ENCODE results near the gene EFNB1. TPM values are rescaled to one million over a fixed set of nuclear protein-coding genes. Genes with fewer than 3 reads are reported as not detected.

Gene EFNB1
- total RNA-seq, 1 donor from 2014 or later = 44.1 TPM

- no peak overlapping the region for H3K4me3 ChIP-seq (ENCODE audit: low read depth, low read length)
- DNase-seq (ENCODE audit: low read depth) = no peak
- TF ChIP-seq CTCF (conservative IDR thresholded peaks at IDR 0.05; ENCODE audit: low read depth, low read length) = no peak
These were observed 5.2 kb upstream of the EFNB1 start for GRCh38 chrX:68823413-68824151.

DNA sequence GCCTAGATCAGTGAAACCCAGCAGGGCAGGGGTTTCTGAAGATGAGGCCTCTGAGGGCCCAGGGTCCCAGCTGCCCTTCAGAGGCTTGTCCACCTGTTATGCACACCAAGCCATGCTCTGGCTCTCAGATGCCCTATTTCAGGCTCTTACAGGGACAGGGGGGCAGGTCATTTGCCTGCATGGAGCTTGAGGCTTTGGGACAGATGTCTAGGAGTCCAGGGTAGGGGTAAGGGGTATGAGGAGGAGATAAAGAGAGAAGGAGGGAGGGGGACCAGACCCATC is 4.7 kb upstream of the EFNB1 start:
- no peak for TF ChIP-seq CTCF (conservative IDR thresholded peaks at IDR 0.05; ENCODE audit: low read depth, low read length)
- no peak overlapping the region for H3K4me3 ChIP-seq (ENCODE audit: low read depth, low read length)
- DNase-seq (ENCODE audit: low read depth) = no peak

DNA sequence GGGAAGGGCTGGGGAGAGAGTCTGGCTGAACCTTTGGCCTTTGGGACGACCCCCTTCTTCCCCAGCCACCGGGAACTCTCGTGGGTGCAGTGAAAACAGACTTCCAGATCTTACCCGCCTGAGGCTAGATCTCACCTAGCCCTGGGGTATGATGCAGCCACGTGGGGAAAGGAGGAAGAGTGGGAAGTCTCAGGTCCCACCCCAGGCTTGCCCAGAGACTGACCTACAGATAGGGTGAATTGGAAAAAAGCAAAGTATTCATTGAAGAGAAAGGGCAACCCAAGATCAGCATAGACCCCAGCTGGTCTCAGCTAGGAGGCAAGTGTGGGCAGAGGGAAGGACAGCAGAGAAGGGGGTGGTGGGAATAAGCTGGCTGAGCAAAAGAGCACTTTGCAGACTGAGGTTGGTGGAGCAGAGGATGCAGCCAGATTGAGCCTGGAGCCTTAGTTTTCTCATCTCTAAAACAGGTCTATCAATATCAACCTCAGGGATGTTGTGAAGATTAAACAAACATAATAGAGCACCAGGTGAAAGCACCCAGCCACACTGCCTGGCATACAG is 4.2 kb upstream of the EFNB1 start:
- DNase-seq (ENCODE audit: low read depth) = no peak
- TF ChIP-seq CTCF (conservative IDR thresholded peaks at IDR 0.05; ENCODE audit: low read depth, low read length) = no peak
- no peak overlapping the region for H3K4me3 ChIP-seq (ENCODE audit: low read depth, low read length)

DNA sequence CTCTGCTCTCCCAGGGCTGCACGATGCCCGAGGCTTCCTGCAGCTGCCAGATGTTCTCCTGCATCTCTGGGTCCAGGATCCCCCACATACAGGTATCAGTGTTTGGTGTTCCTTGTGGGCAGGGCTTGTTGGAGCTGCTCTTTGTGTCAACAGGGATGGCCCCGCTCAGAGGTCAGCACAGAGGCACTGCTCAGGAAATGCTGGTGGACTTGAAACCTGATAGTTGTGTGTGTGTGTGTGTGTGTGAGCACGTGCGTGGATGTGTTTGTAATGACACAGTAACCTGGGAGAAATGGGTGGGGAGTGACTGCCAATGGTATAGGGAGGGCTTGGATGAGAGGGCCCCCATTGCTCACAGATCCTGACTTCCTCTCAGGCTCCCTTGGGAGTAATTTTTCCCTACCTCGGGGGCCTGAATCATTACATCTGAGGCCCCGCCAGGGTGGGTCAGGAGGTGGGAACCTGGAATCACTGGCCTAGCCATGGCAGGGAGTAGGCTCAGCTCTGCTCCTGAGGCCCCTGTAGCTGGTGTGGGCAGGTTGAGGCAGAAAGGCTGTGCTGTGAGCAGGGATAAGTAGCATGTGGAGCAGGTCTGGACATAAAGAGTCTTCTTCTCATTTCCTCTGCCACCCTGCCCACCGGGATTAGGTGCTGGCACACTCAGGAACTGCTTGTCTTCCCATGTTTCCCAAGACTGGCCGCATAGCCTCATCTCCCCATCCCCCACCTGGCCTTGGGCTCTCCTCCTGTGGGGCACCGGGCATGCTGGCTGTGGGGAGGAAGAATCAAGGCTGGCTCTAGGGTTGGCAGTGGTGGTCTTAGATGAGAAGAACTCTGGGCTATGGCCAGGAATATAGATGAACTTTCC is 2.5 kb upstream of the EFNB1 start:
- DNase-seq (ENCODE audit: low read depth) = no peak
- TF ChIP-seq CTCF (conservative IDR thresholded peaks at IDR 0.05; ENCODE audit: low read depth, low read length) = no peak
- H3K4me3 ChIP-seq (ENCODE audit: low read depth, low read length) = no peak overlapping the region

DNA sequence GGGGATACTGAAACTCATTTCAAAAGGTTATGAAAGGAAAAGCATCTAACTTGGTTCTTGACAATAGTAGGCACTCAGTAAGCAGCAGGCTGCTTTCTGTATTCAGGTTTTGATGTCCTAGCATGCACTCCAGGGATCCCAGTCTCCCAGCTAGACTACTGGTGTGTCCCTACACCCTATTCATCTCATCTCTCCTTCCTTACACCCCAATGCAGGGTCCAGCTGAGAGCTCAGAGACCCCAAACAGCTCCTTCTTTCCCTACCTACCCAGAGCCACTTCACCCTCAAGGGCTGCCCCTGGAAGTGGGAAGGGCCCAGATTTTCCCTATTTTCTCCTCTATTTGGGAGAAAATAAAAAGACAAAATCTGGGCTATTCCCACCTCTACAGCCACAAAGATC is 1.6 kb upstream of the EFNB1 start:
- TF ChIP-seq CTCF (conservative IDR thresholded peaks at IDR 0.05; ENCODE audit: low read depth, low read length) = no peak
- no peak overlapping the region for H3K4me3 ChIP-seq (ENCODE audit: low read depth, low read length)
- no peak for DNase-seq (ENCODE audit: low read depth)

DNA sequence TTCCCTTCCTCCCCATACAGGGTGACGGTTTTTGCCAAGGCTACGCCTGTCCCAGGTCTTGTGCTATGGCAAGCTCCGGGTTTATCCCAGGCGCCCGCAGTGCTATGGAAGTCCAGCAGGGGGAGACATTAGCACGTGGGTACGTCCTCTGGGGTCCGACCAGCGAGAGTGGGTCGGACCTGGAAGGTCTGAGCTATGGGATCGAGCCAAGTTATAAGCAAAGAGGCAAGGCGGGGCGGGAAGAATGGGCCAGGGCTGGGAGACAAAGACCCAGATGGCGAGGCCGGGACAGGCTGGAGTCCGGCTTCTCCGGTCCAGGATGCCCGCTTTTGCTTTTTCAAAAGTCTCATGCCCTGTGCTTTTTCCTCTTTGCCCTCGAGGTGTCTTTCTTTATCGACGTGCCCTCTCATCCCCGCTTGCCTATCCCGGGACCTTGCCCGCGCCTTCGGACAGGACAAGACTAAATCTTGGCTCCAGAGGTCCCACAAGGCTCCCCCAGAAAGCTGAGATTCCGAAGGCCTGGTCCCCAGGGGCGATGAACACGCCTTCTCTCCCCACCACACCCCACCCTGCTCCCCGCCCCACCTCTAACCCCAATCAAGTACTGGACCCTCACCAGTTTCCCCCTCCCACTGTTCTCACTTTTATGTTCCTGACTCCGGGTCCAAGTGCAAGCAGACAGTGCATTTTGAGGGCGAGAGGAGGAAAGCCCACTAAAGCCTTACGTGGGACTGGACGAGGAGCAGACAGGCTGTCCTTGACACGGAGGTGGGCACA is 785 bp upstream of the EFNB1 start:
- TF ChIP-seq CTCF (conservative IDR thresholded peaks at IDR 0.05; ENCODE audit: low read depth, low read length) = peak; percentile 82
- DNase-seq (ENCODE audit: low read depth) = no peak
- H3K4me3 ChIP-seq (ENCODE audit: low read depth, low read length) = peak overlapping the region; percentile 33

All from epithelial cell of proximal tubule (primary cell).